ENCODE data around the gene ADAMTS2. TPM values are rescaled to one million over a fixed set of nuclear protein-coding genes. Genes with fewer than 3 reads are reported as not detected.

The ADAMTS2 gene
- total RNA-seq, 1 donor from 2014 or later = 3.6 TPM

DNA sequence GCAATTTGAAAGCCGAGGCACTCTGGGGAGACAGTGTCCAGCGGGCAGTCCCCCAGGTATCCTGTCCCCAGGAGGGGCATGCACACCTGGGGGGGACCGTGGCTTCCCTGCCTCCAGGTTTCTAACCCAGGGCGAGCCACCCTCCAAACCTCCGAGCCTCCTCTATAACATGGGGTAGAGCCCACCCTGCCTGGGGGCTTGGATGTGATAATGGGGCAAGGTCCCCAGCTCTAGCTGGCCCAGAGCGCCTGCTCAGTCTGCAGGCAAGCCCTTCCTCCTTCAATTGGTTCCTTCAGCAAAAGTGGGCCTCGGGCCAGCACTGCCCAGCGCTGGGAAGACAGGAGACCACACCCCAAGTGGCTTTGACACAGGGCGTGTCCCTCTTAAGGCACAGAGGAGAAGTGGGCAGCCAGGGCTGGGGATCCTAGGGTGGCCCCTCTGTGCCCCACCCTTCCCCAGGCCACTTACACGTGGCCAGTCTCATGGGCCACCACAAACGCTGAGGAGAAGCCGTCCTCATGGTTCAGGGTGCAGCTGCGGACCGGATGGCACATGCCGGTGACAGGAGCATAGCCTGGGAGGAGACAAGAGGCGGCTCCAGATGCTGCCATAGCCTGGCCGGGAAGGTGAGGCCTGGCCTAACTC lies 190.8 kb downstream of the ADAMTS2 start:
- DNase-seq (peak; percentile 42), ATAC-seq (ENCODE audit: poor library complexity) (no peak)
- intact Hi-C loops (cut with DNase I) = no loop called here

DNA sequence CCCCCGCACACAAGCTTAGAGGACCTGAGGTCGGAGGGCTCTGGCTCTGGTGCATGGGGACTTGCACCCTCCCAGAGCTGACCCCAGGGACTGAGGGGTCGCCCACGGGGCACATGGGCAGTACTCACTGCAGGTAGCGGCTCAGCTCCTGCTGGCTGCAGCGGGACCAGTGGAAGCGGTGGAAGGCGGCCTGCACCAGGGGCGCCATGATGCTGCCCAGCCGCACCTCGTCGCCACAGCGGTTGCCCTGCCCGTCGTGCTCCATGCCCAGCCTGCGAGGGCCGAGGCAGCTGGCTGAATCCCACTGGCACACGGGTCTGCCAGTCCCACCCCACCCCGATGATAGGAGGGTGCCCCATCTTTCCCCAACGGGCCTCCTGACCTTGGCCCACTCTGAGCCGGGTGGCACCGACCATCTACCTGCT lies 191.3 kb downstream of the ADAMTS2 start:
- peak; percentile 24 for DNase-seq
- intact Hi-C loops (cut with DNase I) = no loop called here
- ATAC-seq (ENCODE audit: poor library complexity) = no peak

DNA sequence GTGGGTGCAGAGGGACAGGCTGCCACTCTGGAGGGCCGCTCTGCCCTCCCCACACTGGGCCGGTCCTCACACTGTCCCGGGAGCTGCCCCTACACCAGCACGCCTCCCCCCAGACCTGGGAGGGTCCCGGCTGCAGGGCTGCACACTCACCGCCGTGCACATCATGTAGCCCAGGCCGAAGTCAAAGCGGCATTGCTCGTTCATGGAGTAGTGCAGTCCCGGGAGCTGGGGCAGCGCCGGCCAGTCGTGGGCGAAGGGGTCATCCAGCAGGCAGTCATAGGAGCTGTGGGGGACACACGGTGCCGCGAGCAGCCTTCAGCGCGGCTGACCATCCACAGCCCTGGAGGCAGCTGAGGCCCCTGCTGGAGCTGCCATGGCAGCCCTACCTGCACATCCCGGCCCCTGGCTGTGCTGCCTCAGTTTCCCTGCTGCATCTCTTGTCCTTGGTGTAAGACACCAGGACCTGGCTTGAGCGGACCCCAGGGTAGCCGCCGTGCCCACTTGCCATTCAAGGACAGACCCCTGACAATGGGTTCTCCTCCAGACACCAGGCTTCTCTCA lies 191.8 kb downstream of the ADAMTS2 start:
- intact Hi-C loops (cut with DNase I) = no loop called here
- peak; percentile 20 for DNase-seq
- ATAC-seq (ENCODE audit: poor library complexity) = no peak

DNA sequence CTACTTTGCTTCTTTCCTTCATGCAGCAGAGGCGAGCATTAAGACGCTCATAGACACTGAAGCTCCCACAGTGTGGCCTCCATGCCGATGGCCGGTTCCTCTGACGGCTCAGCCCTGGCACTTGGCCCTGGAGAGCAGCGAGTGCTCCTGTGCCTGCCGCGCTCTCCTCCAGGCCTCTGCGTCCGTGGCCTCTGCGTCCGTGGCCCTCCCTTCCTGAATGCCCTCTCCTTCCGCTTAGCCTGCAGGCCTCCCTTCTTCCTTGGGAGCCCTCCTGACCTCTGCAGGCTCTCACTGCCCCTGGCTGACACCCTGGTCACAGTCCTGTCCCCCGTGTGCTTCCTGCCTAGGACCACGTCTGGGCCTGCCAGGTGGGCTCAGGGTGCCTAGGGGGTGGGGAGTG lies 192.3 kb downstream of the ADAMTS2 start:
- ATAC-seq (ENCODE audit: poor library complexity) (no peak), DNase-seq (peak; percentile 17)
- intact Hi-C loops (cut with DNase I) = no loop called here

DNA sequence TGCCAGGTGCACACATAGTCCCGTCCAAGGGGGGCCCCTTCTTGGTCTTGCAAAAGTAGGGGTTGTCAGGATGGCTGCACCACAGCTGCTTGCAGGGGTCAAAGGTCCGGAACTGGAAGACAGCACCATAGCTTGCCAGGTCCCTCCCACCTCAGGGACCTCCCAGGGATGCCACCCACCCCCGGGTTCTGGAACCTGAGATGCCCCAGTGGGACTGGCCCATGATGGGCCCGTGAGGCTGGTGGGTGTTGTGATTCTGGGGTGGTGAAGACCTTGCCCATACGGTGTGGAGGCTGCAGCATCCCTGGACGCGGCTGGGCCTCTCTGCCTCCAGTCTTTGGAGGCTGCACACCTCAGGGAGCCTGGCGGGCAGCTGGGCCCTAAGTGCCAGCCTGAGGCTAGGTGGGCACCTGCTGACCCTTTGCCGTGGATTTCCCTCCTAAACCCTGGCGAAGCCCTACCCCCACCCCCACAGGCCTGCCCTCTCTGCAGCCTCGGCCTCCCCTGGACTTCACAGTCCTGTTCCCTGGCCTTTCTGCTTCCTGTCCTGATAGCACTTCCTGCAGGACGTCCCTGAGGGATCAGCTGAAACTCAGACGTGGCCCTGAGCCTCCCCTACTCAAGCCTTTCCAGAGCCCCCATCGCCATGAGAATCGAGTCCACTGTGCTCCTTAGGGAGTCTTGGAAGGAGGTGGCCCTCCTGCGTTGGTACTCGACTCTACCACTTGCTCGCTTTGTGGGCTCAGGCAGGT lies 192.9 kb downstream of the ADAMTS2 start:
- DNase-seq (peak; percentile 19), ATAC-seq (ENCODE audit: poor library complexity) (no peak)
- intact Hi-C loops (cut with DNase I) = no loop called here

DNA sequence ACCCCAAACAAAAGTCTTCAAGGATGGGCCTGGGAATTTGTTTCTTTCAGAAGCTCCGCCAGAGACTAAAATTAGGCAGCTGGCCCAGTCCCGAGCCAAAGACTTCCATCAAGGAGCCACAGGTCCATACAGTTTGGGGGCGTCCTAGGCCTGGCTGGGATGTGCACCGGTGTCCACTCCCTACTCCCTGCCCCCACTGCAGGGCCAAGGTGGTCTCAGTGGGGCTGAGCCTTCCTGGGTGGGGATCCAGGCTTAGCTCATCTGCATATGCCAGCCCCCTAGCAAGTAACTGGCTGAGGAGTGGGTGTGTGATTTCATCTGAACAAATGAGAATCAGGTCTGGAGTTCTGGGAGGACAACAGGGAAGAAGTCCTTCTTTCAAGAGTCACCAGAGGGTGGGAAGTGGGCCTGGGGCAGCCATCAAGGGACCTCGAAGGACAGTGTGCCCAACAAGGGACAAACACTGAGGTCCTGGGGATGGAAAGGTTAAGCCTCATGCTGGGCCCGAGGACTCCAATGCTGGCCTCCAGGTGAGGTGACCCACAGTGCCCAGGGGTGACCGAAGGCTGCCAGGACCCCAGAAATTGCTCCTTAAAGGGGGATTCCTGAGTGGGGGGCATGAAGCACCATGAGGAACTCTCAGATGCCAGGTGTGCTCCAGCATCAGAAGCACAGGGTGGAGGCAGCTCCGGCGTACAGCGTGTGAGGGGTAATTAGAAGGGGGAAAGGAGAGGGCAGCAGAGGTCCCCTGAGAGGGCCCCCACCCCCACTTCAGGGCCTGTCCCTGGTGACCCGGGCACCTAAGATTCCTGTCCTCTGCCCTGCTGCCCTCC lies 193.8 kb downstream of the ADAMTS2 start:
- DNase-seq (peak; percentile 14), ATAC-seq (ENCODE audit: poor library complexity) (no peak)
- intact Hi-C loops (cut with DNase I) = no loop called here

DNA sequence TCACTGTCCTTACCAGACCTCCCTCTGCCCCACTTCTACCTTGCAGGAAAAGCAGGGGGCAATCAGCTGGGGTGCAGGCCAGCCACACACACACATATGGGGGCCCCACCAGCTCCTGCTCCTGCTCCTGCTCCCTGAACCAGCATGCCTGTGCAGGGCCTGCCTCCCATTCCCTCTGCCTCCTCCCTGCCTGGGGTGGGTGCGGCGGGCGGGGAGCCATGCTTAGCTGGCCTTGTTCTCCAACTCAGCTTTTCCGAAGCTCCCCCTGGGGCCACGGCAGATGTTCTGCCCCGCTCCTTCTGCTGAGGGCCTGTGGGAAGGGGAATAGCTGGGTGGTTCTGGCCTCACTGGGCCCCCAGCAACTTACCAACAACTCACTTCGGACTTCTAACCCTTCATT lies 195.2 kb downstream of the ADAMTS2 start:
- intact Hi-C loops (cut with DNase I) = no loop called here
- peak; percentile 16 for DNase-seq

DNA sequence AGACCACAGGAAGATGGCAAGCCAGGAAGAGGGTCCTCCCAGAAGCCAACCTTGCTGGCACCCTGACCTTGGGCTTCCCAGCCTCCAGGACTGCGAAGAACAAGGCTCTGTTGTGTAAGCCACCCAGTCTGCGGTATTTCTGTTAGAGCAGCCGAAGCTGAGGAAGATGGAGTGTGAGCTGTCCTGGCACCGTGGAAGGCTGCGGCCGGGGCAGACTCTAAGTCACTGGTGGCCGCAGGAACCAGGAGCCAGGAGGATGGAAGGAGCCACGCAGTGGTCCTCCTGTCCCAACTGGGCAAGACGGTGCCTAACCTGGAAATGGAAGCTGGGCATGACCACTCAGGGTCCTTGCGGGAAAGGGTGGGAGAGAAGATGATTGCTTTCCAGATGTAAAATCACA lies 196.0 kb downstream of the ADAMTS2 start:
- DNase-seq = peak; percentile 17
- ATAC-seq (ENCODE audit: poor library complexity) = no peak
- intact Hi-C loops (cut with DNase I) = no loop called here

More for the DNA sequence above, 195.2 kb downstream of the ADAMTS2 start:
- no peak for ATAC-seq (ENCODE audit: poor library complexity)

DNA sequence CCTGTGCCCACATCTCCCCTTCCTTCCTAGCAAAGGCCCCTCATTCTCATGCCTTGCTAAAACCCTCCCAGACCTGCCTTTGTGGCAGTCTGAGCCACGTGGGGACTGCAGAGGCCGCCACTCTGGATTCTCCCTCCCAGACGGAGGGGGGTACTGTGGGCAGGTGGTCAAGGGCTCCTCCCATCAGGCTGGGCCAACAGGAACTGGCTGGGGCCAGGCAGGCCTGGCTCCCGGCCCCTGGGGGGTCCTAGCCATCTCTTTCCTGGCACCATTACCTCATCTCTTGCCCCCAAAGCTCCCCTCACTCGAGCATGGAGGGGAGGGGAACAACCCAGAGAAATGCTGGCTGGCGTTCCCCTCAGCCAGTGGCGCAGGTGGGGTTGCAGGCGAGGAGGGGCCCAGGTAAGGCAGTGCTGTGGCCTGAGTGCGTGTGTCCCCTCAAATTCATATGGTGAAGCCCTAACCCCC lies 196.5 kb downstream of the ADAMTS2 start:
- ATAC-seq (ENCODE audit: poor library complexity) = no peak
- intact Hi-C loops (cut with DNase I) = no loop called here
- DNase-seq = peak; percentile 18

DNA sequence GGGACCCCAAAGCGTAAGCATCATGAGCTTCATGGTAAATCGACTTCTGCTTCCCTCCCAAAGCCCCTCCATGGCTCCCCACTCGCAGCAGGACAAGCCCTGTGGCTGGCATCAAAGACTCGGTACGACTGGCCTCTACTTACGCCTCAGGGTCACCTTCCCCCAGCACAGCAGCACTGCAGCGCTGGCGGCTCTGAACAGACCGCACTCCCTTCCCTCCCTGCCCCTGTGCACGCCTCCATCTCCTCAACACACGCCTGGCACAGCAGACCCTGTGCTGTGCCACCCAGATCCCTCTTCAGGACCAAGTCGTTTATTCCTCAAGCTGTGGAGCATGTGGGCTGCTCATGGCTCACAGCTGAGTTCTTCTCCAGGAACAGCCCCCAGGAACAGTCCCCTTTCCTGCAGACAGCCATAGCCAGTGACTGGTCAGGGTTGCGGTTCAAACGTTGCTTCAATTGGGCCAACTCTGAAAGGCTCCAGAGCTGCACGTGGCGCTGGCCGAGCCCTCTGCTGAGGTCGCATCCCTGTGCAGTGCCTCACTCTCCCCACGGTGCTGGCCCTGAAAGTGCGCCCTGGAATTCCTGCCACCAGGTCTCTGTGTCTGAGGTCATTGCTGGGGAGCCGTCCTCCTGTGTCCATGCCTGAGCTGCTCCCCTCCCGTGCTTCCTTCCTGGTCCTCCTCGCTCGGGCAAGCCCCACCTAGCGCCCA lies 197.1 kb downstream of the ADAMTS2 start:
- no peak for ATAC-seq (ENCODE audit: poor library complexity)
- DNase-seq = peak; percentile 17
- intact Hi-C loops (cut with DNase I) = no loop called here

DNA sequence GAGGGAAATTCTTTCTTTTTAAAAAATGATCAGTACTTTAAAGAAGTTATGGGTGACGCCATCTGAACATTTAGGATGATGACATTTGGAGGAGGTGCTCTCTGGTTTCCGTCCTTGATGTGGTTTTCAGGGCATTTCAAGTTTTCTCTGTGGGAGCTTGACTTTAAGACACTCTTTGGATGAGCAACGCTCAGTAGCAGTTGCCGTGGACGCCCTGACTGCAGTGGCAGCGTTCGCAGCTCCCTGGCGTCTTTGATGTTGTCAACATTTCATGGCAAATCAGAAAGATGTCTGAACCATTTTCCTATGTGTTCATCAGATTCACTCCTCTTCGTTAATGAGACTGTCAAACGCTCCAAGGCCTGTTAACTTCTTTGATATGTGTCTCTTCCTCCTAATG lies 199.0 kb downstream of the ADAMTS2 start:
- no peak for DNase-seq
- intact Hi-C loops (cut with DNase I) = no loop called here
- ATAC-seq (ENCODE audit: poor library complexity) = no peak

DNA sequence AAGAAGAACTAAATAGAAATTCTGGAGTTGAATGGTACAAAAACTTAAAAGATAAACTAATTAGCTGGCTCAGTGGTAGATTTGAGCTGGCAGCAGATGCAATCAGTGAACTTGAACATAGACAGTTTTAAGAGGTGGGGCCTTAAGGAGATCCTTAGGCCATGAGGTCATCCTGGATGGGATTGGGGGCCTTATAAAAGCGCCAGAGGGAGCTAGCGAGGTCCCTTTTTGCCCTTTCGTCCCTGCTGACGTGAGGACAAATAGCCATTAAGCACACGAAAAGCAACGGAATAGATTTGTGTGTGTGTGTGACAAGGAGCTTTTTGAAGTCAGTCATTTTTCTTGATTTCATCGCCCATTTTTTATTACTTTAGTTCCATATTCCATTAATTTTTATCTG lies 201.8 kb downstream of the ADAMTS2 start:
- DNase-seq = peak; percentile 5
- intact Hi-C loops (cut with DNase I) = no loop called here
- ATAC-seq (ENCODE audit: poor library complexity) = no peak

DNA sequence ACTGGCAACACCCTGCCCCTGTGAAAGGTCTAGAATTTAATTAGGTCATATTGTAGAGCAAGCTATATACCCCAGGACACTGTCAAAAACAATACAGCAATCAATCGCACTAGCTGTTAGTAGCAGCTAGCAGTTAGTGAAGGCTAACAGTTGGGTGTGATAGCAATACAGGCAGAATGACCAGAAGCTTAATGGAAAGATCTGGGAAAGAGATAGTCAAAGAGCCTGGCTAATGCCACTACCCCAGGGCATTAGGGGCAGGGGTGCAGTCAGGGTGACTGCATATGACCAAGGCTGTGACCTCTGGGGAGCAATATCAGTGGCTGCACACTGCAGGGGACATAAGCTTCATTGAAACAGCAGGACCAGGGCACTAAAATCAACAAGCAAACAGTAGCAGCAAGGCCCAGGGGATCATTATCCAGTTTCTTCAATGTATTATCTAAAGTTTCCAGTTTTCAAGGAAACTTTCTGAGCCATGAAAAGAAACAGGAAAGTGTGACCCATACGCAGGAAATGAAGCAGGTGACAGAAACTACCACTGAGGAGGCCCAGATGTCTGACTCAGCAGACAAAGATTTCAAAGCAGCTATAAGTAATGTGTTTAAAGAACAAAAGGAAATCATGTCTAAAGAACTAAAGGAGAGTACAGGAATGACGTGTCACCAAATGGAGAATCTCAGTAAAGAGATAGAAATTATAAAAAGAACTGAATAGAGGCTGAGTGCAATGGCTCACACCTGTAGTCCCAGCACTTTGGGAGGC lies 202.6 kb downstream of the ADAMTS2 start:
- DNase-seq (no peak), ATAC-seq (ENCODE audit: poor library complexity) (no peak)
- intact Hi-C loops (cut with DNase I) = no loop called here

DNA sequence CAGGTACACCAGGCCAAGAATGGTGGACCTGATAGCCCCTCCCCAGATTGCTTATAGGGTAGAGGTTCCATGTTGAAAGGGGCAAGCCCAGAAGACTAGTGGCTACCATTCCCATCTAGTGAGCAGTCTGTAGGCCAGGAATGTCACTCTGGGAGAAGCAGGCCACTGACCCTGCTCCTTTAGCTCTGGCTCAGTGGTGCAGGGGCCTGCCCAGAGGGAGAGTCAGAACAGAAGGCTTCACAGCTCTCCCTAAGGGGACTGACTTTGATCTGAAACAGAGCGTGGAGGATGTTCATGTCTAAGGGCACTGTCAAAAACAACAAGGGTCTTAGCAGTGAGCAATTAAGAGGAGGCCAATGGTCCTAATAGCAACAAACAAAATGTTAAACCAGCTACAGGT lies 203.4 kb downstream of the ADAMTS2 start:
- DNase-seq (peak; percentile 4), ATAC-seq (ENCODE audit: poor library complexity) (no peak)
- intact Hi-C loops (cut with DNase I) = no loop called here

DNA sequence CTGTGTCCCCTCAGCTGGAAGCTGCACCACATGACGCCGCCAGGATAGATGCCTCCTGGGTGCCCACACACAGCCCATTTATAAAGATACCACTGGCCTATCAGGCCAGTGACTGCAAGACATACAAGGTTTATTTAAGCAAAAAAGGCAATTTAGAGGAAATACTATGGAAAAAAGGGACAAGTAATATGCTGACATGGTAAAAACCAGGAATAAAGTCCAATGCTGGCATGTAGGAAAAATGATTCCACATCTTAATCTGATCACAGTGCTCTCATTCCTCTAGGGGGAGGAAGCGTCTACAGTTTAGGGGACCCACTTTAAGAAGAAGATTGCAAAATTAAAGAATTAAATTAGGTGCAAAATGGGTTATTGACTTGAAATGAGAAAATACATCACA lies 205.0 kb downstream of the ADAMTS2 start:
- intact Hi-C loops (cut with DNase I) = no loop called here
- DNase-seq = no peak
- no peak for ATAC-seq (ENCODE audit: poor library complexity)

DNA sequence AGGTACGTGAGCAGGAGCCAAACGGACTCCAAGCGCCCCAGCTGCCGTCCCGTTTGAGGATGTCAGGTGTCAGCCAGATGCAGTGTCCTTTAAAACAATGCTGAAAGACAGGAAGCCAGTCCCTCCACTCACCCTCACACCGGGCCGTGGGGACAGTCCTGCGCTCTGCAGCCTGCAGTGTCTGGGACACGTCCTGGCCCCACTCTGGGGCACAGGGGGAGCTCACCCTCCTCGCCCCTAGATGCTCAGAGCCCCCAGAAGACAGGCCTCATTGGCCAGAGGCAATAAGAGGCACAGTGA lies 205.4 kb downstream of the ADAMTS2 start:
- intact Hi-C loops (cut with DNase I) = no loop called here
- no peak for ATAC-seq (ENCODE audit: poor library complexity)
- DNase-seq = peak; percentile 27

DNA sequence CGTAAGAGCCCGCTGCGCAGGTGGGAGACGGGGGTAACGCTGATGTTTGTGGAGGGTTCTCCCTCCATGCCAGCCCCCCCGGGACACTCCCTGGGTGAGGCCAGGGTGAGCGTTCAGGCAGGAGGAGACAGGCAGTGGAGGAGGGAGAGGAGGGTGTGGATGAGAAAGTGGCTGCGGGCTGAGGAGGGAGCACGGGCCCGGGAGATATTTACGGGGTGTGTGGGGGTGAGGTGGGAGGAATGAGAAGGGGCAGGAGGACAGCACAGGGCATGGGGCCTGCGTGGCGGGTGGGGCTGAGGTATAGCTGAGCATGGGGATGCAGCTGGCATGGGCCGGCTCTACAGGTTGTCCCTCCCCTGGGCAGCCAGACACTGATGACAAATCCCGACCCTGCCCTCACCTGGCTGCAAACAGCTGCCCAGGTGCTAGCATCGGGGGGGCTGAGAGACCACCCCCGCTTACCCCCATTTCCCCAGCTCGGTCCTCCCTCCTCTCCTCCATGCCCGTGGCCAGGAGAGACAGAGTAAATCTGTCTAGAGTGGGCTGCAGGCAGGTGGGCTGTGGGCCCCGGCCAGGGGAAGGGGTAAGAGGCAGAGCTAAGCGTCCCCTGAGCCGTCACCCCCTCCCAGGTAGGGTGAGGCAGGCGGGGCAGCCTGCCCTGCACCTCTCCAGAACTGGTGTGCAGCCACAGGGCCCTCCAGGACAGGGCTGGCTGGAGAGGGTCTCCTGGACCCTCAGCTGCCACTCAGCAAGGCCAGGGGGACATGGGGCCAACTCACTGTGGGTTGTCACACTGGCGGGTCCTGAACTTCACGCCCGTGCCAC lies 205.9 kb downstream of the ADAMTS2 start:
- DNase-seq = peak; percentile 30
- intact Hi-C loops (cut with DNase I) = no loop called here

More for the DNA sequence above, 205.9 kb downstream of the ADAMTS2 start:
- no peak for ATAC-seq (ENCODE audit: poor library complexity)

All from Right ventricle myocardium superior (tissue), 1 donor.